Measurements from ENCODE around the gene FMO5. TPM values are rescaled to one million over a fixed set of nuclear protein-coding genes. Genes with fewer than 3 reads are reported as not detected.

The FMO5 gene
- total and polyA plus RNA-seq, 10 of the 15 experiments (the other 5 are each of a cell fraction or from before 2014, with no cell fraction given) = 0.05 to 0.58 (median 0.19) TPM

- no peaks in the 10 kb centered on the region for H3K9me3 ChIP-seq (replicated peaks; ENCODE audit: control insufficient read depth, insufficient read depth, low read length)
- peak overlapping the region; percentile 86 for H2AFZ ChIP-seq (ENCODE audit: control insufficient read depth, low read depth, low read length)
- H3K4me1 ChIP-seq (ENCODE audit: control insufficient read depth, insufficient read depth, low read length) = peaks cover 17% of the 10 kb centered on the region
- RAD21 ChIA-PET (ENCODE audit: unreplicated experiment) = interaction anchor here (0.8 to 3.1 kb wide), 6 partner anchors 9 to 75 kb away, joined by 4 to 11 read pairs (median 6); partner anchors contain the start of genes FMO5 and PRKAB2
- TSS peak; percentile 63 for BruUV-seq (replicated peaks)
- no peak for TF ChIP-seq POLR2A (IDR thresholded peaks at IDR 0.05; ENCODE audit: low read depth, low read length)
- no peak for TF ChIP-seq ZZZ3 (IDR thresholded peaks at IDR 0.05; ENCODE audit: control insufficient read depth, insufficient read length, low read depth)
- no peak for TF ChIP-seq CHD4 (IDR thresholded peaks at IDR 0.05)
- no peak for TF ChIP-seq PML (IDR thresholded peaks at IDR 0.05; ENCODE audit: low read length)
- TF ChIP-seq WRNIP1 (IDR thresholded peaks at IDR 0.05; ENCODE audit: borderline replicate concordance, low read depth, low read length) = no peak
- no peak for TF ChIP-seq MLLT1 (IDR thresholded peaks at IDR 0.05)
- CTCF ChIA-PET = interaction anchor here (0.7 to 3.9 kb wide), 8 partner anchors 8 to 73 kb away, joined by 3 to 54 read pairs (median 4); partner anchors contain the start of gene PRKAB2
- H3K4me2 ChIP-seq (ENCODE audit: control insufficient read depth, insufficient read depth) = peak overlapping the region; percentile 75
- no peaks in the 10 kb centered on the region for H3K27me3 ChIP-seq (replicated peaks in 1 of 2; ENCODE audit: control insufficient read depth in 2 of 2, insufficient read depth in 2 of 2, low read length in 1 of 2)
- intact Hi-C loops (cut with micrococcal nuclease; ENCODE audit: unreplicated experiment) = loop anchor here (2.0 kb wide), 1 partner anchor 159 kb away; no protein-coding TSS in a partner anchor
- no peaks in the 10 kb centered on the region for H3K36me3 ChIP-seq (ENCODE audit: control insufficient read depth in 2 of 2, insufficient read depth in 2 of 2, low read length in 1 of 2)
- H3K27ac ChIP-seq (ENCODE audit: control insufficient read depth, insufficient read depth) = peak overlapping the region; percentile 45; the same call in 1 of the 2 replicates
- no peak for ATAC-seq
- SMC1A ChIA-PET (ENCODE audit: uncharacterized antibody, unreplicated experiment) = interaction anchor here (1.2 to 2.6 kb wide), 5 partner anchors 13 to 159 kb away, joined by 3 to 12 read pairs (median 4); no protein-coding TSS in a partner anchor
- in situ Hi-C loops (cut with MboI) = no loop called here
- H3K4me3 ChIP-seq = peak overlapping the region; percentile 76
- FAIRE-seq = no peak
- POLR2A ChIA-PET = interaction anchor here (1.2 to 1.6 kb wide), 2 partner anchors 75 to 159 kb away, joined by 3 to 4 read pairs; no protein-coding TSS in a partner anchor
- H4K20me1 ChIP-seq (ENCODE audit: control insufficient read depth, insufficient read depth) = no peaks in the 10 kb centered on the region
- DNase-seq (ENCODE audit: low read depth, low spot score) = no peak
- H3K9ac ChIP-seq (ENCODE audit: control insufficient read depth, insufficient read depth, low read length) = peak overlapping the region; percentile 80; the same call in 1 of the 2 replicates
- peaks cover 59% of the 10 kb centered on the region for H3K79me2 ChIP-seq (ENCODE audit: control insufficient read depth, insufficient read depth, low read length)
- under 1% methylated on average over 4 of the region's 4 CpGs for WGBS (ENCODE audit: insufficient coverage, insufficient replicate concordance, low lambda C conversion rate, missing lambda C conversion rate)
These were observed 18.7 kb upstream of the FMO5 start for GRCh38 chr1:147243841-147244240.

All from GM12878 (cell line).